Keratinocyte (primary cell): ENCODE measurements around the gene GADD45B.

ENCODE experiments used
- EZH2 ChIP-seq: IDR thresholded peaks from one replicate; pipeline ENCODE4 v1.6.1; 2012; ENCODE audit warnings: inconsistent platforms, mild to moderate bottlenecking, low read length, moderate library complexity
- TF ChIP-seq, protein P1 (sequence below), 3 experiments: IDR thresholded peaks in 1 of 3; conservative IDR thresholded peaks in 1 of 3; optimal IDR thresholded peaks in 1 of 3; 2 replicates in 2 of 3; 3 replicates in 1 of 3; pipeline versions ENCODE3 to v1.5.1; 2011; ENCODE audit warnings: low read length in 3 of 3, mild to moderate bottlenecking in 3 of 3, moderate library complexity in 2 of 3, control low read depth in 1 of 3, inconsistent platforms in 1 of 3; ENCODE audit not compliant: insufficient read depth in 2 of 3; ENCODE audit errors: extremely low read depth in 1 of 3

- TF ChIP-seq, protein P1, sequence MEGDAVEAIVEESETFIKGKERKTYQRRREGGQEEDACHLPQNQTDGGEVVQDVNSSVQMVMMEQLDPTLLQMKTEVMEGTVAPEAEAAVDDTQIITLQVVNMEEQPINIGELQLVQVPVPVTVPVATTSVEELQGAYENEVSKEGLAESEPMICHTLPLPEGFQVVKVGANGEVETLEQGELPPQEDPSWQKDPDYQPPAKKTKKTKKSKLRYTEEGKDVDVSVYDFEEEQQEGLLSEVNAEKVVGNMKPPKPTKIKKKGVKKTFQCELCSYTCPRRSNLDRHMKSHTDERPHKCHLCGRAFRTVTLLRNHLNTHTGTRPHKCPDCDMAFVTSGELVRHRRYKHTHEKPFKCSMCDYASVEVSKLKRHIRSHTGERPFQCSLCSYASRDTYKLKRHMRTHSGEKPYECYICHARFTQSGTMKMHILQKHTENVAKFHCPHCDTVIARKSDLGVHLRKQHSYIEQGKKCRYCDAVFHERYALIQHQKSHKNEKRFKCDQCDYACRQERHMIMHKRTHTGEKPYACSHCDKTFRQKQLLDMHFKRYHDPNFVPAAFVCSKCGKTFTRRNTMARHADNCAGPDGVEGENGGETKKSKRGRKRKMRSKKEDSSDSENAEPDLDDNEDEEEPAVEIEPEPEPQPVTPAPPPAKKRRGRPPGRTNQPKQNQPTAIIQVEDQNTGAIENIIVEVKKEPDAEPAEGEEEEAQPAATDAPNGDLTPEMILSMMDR (optimal IDR thresholded peaks at IDR 0.05 in 1 of 3, IDR thresholded peaks at IDR 0.05 in 1 of 3, conservative IDR thresholded peaks at IDR 0.05 in 1 of 3; ENCODE audit: extremely low read depth in 1 of 3, insufficient read depth in 2 of 3, low read length in 3 of 3), result no peak
- TF ChIP-seq EZH2, result no peak
These were observed 18.4 kb upstream of the GADD45B start for GRCh38 chr19:2457394-2458037.
